Fibroblast of lung (primary cell): ENCODE data around the gene ANKRD49.

Experiments used
- CTCF ChIP-seq, 2 donors: IDR thresholded peaks in 1 of 2; conservative IDR thresholded peaks in 1 of 2; 1 replicate in 1 of 2; 2 replicates in 1 of 2; pipeline ENCODE4 v1.5.1; 2011 to 2012; ENCODE audit warnings: low read length in 2 of 2, control low read depth in 1 of 2, inconsistent platforms in 1 of 2, low read depth in 1 of 2, mild to moderate bottlenecking in 1 of 2
- EZH2 ChIP-seq: IDR thresholded peaks from 2 replicates; pipeline ENCODE4 v1.5.1; 2012; ENCODE audit warnings: low read length, control low read depth, mild to moderate bottlenecking; ENCODE audit errors: missing control alignments

DNA sequence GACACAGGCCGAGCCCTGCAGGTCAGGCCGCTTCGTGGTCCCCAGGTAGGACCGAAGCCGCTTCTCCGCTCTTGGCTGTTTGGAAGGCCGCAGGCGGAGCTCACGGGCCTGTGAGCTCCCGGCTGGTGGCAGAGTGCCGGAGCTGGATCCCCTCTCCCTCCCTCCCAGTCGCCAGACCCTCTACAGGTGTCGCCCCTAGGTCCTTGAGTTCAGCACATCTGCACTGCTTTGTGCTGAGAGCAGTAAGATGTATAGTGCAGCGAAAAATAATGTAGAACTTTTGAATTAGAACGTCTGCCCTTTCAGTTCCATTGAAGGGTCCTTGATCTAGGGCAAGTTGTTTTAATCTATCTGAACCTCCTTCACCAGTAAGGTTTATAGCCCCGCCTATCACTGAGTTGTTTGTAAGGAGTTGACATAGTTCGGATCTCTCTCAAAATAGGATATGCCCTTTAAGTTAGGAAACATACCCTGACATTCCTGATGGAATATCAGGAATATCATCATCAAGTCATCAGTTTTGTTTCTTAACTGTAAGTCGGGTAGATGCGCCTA lies 419 bp downstream of the ANKRD49 start:
- TF ChIP-seq CTCF (conservative IDR thresholded peaks at IDR 0.05 in 1 of 2, IDR thresholded peaks at IDR 0.05 in 1 of 2; ENCODE audit: low read depth in 1 of 2, low read length in 2 of 2) (no peak), EZH2 (no peak)
